ENCODE results near the gene ADAMTSL1. TPM values are rescaled to one million over a fixed set of nuclear protein-coding genes. Genes with fewer than 3 reads are reported as not detected.

The ADAMTSL1 gene
- total and polyA plus RNA-seq, 2 experiments from 2014 or later = 2.3 to 5.0 TPM

GRCh38 chr9:18771763-18772162 is 297.8 kb downstream of the ADAMTSL1 start (continued):
- TF ChIP-seq ZNF462 (CRISPR knock-in tag; IDR thresholded peaks at IDR 0.05) (no peak), EZH2phosphoT487 (IDR thresholded peaks at IDR 0.05; ENCODE audit: unreplicated experiment) (no peak), CREB1 (CRISPR knock-in tag; IDR thresholded peaks at IDR 0.05; ENCODE audit: low read depth) (no peak), POLR2AphosphoS5 (IDR thresholded peaks at IDR 0.05; ENCODE audit: low read depth) (no peak), CTCF (conservative IDR thresholded peaks at IDR 0.05; ENCODE audit: low read depth in 2 of 2) (no peak), STAT1 (IDR thresholded peaks at IDR 0.05; ENCODE audit: unreplicated experiment) (no peak), ZNF114 (CRISPR knock-in tag; IDR thresholded peaks at IDR 0.05) (no peak), NANOG (IDR thresholded peaks at IDR 0.05; ENCODE audit: borderline replicate concordance) (no peak)

- Histone ChIP-seq H3K4me1 (ENCODE audit: insufficient read depth) (no peaks in the 10 kb centered on the region), H3K9me2 (ENCODE audit: insufficient read depth) (no peaks in the 10 kb centered on the region), H3K27ac (ENCODE audit: low read depth) (no peak overlapping the region), H3K79me2 (replicated peaks; ENCODE audit: insufficient read depth) (no peaks in the 10 kb centered on the region), H3F3A (replicated peaks; ENCODE audit: low read depth) (no peaks in the 10 kb centered on the region), H4K20me1 (replicated peaks; ENCODE audit: insufficient read depth) (no peaks in the 10 kb centered on the region), H3K4me3 (no peak overlapping the region), H2AFZ (no peak overlapping the region), H3K36me3 (ENCODE audit: insufficient read depth) (no peaks in the 10 kb centered on the region), H3K4me2 (no peak overlapping the region), H3K27me3 (ENCODE audit: insufficient read depth) (no peaks in the 10 kb centered on the region)
- Mint-ChIP-seq H3K27me3 (ENCODE audit: insufficient read depth, low read depth, poor library complexity) (no peaks in the 10 kb centered on the region), H3K4me3 (no peak overlapping the region), H3K36me3 (ENCODE audit: low read depth) (peaks cover 5% of the 10 kb centered on the region; the same call in 2 of the 3 replicates), H3K27ac (no peak overlapping the region), H3K9me3 (peaks cover 3% of the 10 kb centered on the region; the same call in 2 of the 3 replicates), H3K4me1 (peaks cover 3% of the 10 kb centered on the region; the same call in 1 of the 3 replicates)
- no peak for ATAC-seq
- DNase-seq (ENCODE audit: low spot score) = no peak
- TF ChIP-seq CTCF (conservative IDR thresholded peaks at IDR 0.05; ENCODE audit: low read depth in 2 of 2) = no peak
- no peak for TF ChIP-seq STAT1 (IDR thresholded peaks at IDR 0.05; ENCODE audit: unreplicated experiment)
- no peak for TF ChIP-seq ETS1 (IDR thresholded peaks at IDR 0.05)
- TF ChIP-seq EZH2 (IDR thresholded peaks at IDR 0.05; ENCODE audit: low read depth, unreplicated experiment) = no peak
- TF ChIP-seq ZNF114 (CRISPR knock-in tag; IDR thresholded peaks at IDR 0.05) = no peak
- no peak for TF ChIP-seq JUNB (IDR thresholded peaks at IDR 0.05; ENCODE audit: unreplicated experiment)
These were observed 301.3 kb downstream of the ADAMTSL1 start for GRCh38 chr9:18775241-18775640.
